HCT116 (cell line): ENCODE data around the gene C17orf67. TPM values are rescaled to one million over a fixed set of nuclear protein-coding genes. Genes with fewer than 3 reads are reported as not detected.

Experiments
- ATAC-seq: fragments of 200-7000 bp; cut with Tn5 transposase; 2 replicates; pipeline ENCODE4 v1.9.1; 2020; ENCODE audit warnings: mild to moderate bottlenecking, moderate library complexity
- BruUV-seq: library from RNA; stranded (reverse); fragments of 400-500 nt; replicated peaks from 2 replicates; lab custom pipeline; 2021; lab: Mats Ljungman, UMichigan
- CTCF ChIA-PET: fragments of 300-600 bp; sonication (Branson Sonifier 250); formaldehyde crosslinking; loops from one replicate; lab custom pipeline; 2021; ENCODE audit warnings: antibody characterized with exemption; lab: Charles Lee
- POLR2A ChIA-PET: fragments of 300-600, 350-600 bp; sonication (Branson Sonifier 250); formaldehyde crosslinking; loops from one replicate; lab custom pipeline; 2021; ENCODE audit warnings: antibody characterized with exemption; lab: Charles Lee
- RAD21 ChIA-PET, 2 experiments: fragments of 300-600 bp; sonication (Branson Sonifier 250); formaldehyde crosslinking; loops; one replicate each; lab custom pipeline; 2023; ENCODE audit warnings: low total read pairs in 2 of 2; ENCODE audit not compliant: uncharacterized antibody in 2 of 2, unreplicated experiment in 2 of 2, low non-redundant PET in 1 of 2; lab: Charles Lee
- DNase-seq: peaks from one replicate; pipeline ENCODE4 v3.0.0-alpha.2; 2010; ENCODE audit warnings: low read depth, low spot score
- H2AFZ ChIP-seq: fragments of 200-600 bp; shearing (Covaris generic), sonication (generic); 2 replicates; pipeline ENCODE4 v1.6.1; 2017; ENCODE audit warnings: low read depth, mixed run types, mixed read lengths, antibody characterized with exemption, low read length; ENCODE audit not compliant: poor library complexity, severe bottlenecking
- H3K27ac ChIP-seq: 2 replicates; pipeline ENCODE4 v1.5.1; 2012; ENCODE audit warnings: low read depth, low read length
- H3K27me3 ChIP-seq: fragments of 200-600 bp; sonication (generic); 2 replicates; pipeline ENCODE4 v1.6.1; 2016; ENCODE audit warnings: mixed run types, low read length, mixed read lengths; ENCODE audit not compliant: insufficient read depth
- H3K36me3 ChIP-seq, 2 experiments: fragments of 200-500 bp in 1 of 2; fragments of 200-600 bp in 1 of 2; sonication (Bioruptor generic) in 1 of 2; sonication (generic) in 1 of 2; 2 replicates each; pipeline versions ENCODE4 v1.5.1 to v1.6.1; 2014 to 2016; ENCODE audit warnings: low read length in 2 of 2, inconsistent platforms in 1 of 2, mixed read lengths in 1 of 2, mixed run types in 1 of 2; ENCODE audit not compliant: insufficient read depth in 2 of 2, control insufficient read depth in 1 of 2
- H3K4me1 ChIP-seq, 2 experiments: fragments of 200-600 bp in 1 of 2; sonication (generic) in 1 of 2; 2 replicates each; pipeline versions ENCODE4 v1.5.1 to v1.6.1; 2012 to 2017; ENCODE audit warnings: low read length in 2 of 2, inconsistent platforms in 1 of 2, mild to moderate bottlenecking in 1 of 2, mixed read lengths in 1 of 2, mixed run types in 1 of 2, moderate library complexity in 1 of 2; ENCODE audit not compliant: insufficient read depth in 2 of 2, control insufficient read depth in 1 of 2
- H3K4me2 ChIP-seq: fragments of 200-600 bp; sonication (generic); 2 replicates; pipeline ENCODE4 v1.6.1; 2017; ENCODE audit warnings: mixed run types, low read length, mixed read lengths
- H3K4me3 ChIP-seq, 2 experiments: fragments of 200-600 bp in 1 of 2; sonication (generic) in 1 of 2; replicated peaks in 1 of 2; 2 replicates each; pipeline ENCODE4 v1.5.1; 2011 to 2016; ENCODE audit warnings: low read length in 2 of 2, control low read depth in 1 of 2, low read depth in 1 of 2, mild to moderate bottlenecking in 1 of 2, mixed read lengths in 1 of 2, mixed run types in 1 of 2
- H3K79me2 ChIP-seq: fragments of 200-600 bp; sonication (generic); 2 replicates; pipeline ENCODE4 v1.6.1; 2017; ENCODE audit warnings: mild to moderate bottlenecking, mixed run types, low read length, moderate library complexity, mixed read lengths; ENCODE audit not compliant: insufficient read depth
- H3K9ac ChIP-seq: fragments of 200-600 bp; sonication (generic); 2 replicates; pipeline ENCODE4 v1.6.1; 2016; ENCODE audit warnings: low read length, mixed read lengths
- H3K9me2 ChIP-seq: fragments of 200-600 bp; sonication (generic), shearing (Covaris generic); 2 replicates; pipeline ENCODE4 v1.6.1; 2017; ENCODE audit warnings: mixed run types, mild to moderate bottlenecking, moderate library complexity; ENCODE audit not compliant: insufficient read depth
- H3K9me3 ChIP-seq, 2 experiments: fragments of 200-500 bp in 1 of 2; fragments of 200-600 bp in 1 of 2; sonication (Bioruptor generic) in 1 of 2; sonication (generic) in 1 of 2; 2 replicates each; pipeline ENCODE4 v1.6.1; 2014 to 2017; ENCODE audit warnings: low read length in 2 of 2, mixed read lengths in 2 of 2, inconsistent platforms in 1 of 2, low read depth in 1 of 2, mild to moderate bottlenecking in 1 of 2, mixed run types in 1 of 2, moderate library complexity in 1 of 2; ENCODE audit not compliant: control insufficient read depth in 1 of 2, insufficient read depth in 1 of 2
- H4K20me1 ChIP-seq: fragments of 200-600 bp; sonication (generic), shearing (Covaris generic); 2 replicates; pipeline ENCODE4 v1.6.1; 2017; ENCODE audit warnings: mixed run types, mild to moderate bottlenecking, moderate library complexity; ENCODE audit not compliant: insufficient read depth
- CBX3 ChIP-seq: IDR thresholded peaks from 2 replicates; pipeline ENCODE4 v1.6.1; 2012; ENCODE audit warnings: low read depth
- CEBPB ChIP-seq: IDR thresholded peaks from 2 replicates; pipeline ENCODE4 v1.6.1; 2012; ENCODE audit warnings: low read depth
- ELF1 ChIP-seq: IDR thresholded peaks from 2 replicates; pipeline ENCODE4 v1.6.1; 2012; ENCODE audit warnings: low read depth, borderline replicate concordance
- EZH2 ChIP-seq: fragments of 200-600 bp; sonication (generic); IDR thresholded peaks from 2 replicates; pipeline ENCODE4 v1.6.1; 2017; ENCODE audit warnings: antibody characterized with exemption, mixed run types
- EZH2phosphoT487 ChIP-seq: fragments of 200-600 bp; IDR thresholded peaks from 2 replicates; pipeline ENCODE4 v1.6.1; 2018; ENCODE audit warnings: antibody characterized with exemption, borderline replicate concordance
- FOSL1 ChIP-seq: IDR thresholded peaks from 2 replicates; pipeline ENCODE4 v1.6.1; 2012; ENCODE audit warnings: low read depth
- SP1 ChIP-seq: IDR thresholded peaks from 2 replicates; pipeline ENCODE4 v1.6.1; 2012; ENCODE audit warnings: low read depth
- SRF ChIP-seq: IDR thresholded peaks from 2 replicates; pipeline ENCODE4 v1.6.1; 2012; ENCODE audit warnings: low read depth
- TCF7L2 ChIP-seq: IDR thresholded peaks from 2 replicates; pipeline ENCODE4 v1.7.0; 2011; ENCODE audit warnings: borderline replicate concordance, inconsistent platforms; ENCODE audit not compliant: insufficient read depth, insufficient read length; ENCODE audit errors: extremely low read depth
- ZNF274 ChIP-seq: fragments of 200-500 bp; sonication (Bioruptor generic); IDR thresholded peaks from 2 replicates; pipeline ENCODE4 v1.6.1; 2014; ENCODE audit warnings: mild to moderate bottlenecking, low read depth, low read length, inconsistent platforms
- intact Hi-C: fragments of 100-400 bp; cut with micrococcal nuclease; formaldehyde crosslinking; loops from 2 replicates; pipeline ENCODE4 v1.10.0; 2022
- total RNA-seq: library from RNA; stranded (reverse); gene quantifications from one replicate; pipeline ENCODE4 v1.2.1, GENCODE V29; 2021; ENCODE audit not compliant: unreplicated experiment
- TF ChIP-seq, protein P1 (sequence below): IDR thresholded peaks from 2 replicates; pipeline ENCODE4 v1.6.1; 2012
- TF ChIP-seq, protein P2 (sequence below), 3 experiments: fragments of 200-600 bp in 1 of 3; sonication (generic) in 1 of 3; IDR thresholded peaks in 2 of 3; conservative IDR thresholded peaks in 1 of 3; 2 replicates each; pipeline ENCODE4 v1.5.1; 2012 to 2017; ENCODE audit warnings: low read depth in 2 of 3, low read length in 2 of 3, antibody characterized with exemption in 1 of 3, borderline replicate concordance in 1 of 3, control low read depth in 1 of 3, mild to moderate bottlenecking in 1 of 3, mixed read lengths in 1 of 3, mixed run types in 1 of 3, moderate library complexity in 1 of 3; ENCODE audit not compliant: insufficient read depth in 1 of 3
- TF ChIP-seq, protein P3 (sequence below): IDR thresholded peaks from 2 replicates; pipeline ENCODE4 v1.6.1; 2012
- TF ChIP-seq, protein P4 (sequence below): IDR thresholded peaks from 2 replicates; pipeline ENCODE4 v1.6.1; 2011; ENCODE audit warnings: mild to moderate bottlenecking, low read length, moderate library complexity; ENCODE audit not compliant: insufficient replicate concordance; ENCODE audit errors: extremely low read depth
- TF ChIP-seq, protein P5 (sequence below): IDR thresholded peaks from 2 replicates; pipeline ENCODE4 v1.6.1; 2012; ENCODE audit warnings: low read depth

C17orf67 gene
- total RNA-seq, 1 experiment from 2014 or later = 0.84 TPM

DNA sequence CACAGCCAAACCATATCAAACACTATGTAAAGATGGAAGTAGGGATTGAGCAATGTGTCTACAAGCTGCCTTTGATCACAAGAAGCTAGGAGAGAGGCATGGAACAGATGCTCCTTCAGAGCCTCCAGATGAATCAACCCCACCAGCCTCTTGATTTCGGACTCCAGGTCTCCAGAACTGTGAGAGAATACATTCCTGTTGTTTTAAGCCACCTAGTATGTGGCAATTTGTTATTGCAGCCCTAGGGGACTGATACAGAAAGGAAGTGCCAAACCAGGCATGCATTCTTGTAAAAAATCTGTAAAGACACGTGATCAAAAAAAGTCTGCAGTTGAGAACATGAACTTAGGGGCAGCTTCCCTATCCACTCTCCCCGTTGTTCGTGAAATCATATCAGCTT is 91.1 kb downstream of the C17orf67 start:
- Histone ChIP-seq H3K36me3 (no peaks in the 10 kb centered on the region), H3K27me3 (peaks cover 26% of the 10 kb centered on the region), H3K4me1 (no peaks in the 10 kb centered on the region), H3K9me2 (no peaks in the 10 kb centered on the region), H3K27ac (no peak overlapping the region), H3K79me2 (no peaks in the 10 kb centered on the region), H3K9me3 (no peaks in the 10 kb centered on the region; a peak in 1 of 4 replicates), H3K4me3 (no peak overlapping the region), H4K20me1 (no peaks in the 10 kb centered on the region), H3K9ac (no peak overlapping the region)
- ChIA-PET POLR2A (no interaction called here), CTCF (interaction anchor here (0.9 kb wide), 1 partner anchor 37 kb away, joined by 3 read pairs; no protein-coding TSS in a partner anchor), RAD21 (no interaction called here)
- ATAC-seq = no peak
- no TSS peak for BruUV-seq
- intact Hi-C loops = no loop called here
- TF ChIP-seq, protein P1, sequence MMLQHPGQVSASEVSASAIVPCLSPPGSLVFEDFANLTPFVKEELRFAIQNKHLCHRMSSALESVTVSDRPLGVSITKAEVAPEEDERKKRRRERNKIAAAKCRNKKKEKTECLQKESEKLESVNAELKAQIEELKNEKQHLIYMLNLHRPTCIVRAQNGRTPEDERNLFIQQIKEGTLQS = no peak
- TF ChIP-seq CBX3 (no peak), EZH2phosphoT487 (no peak), ZNF274 (no peak), CEBPB (no peak), FOSL1 (no peak), ELF1 (no peak), EZH2 (no peak), SP1 (no peak), SRF (no peak), TCF7L2 (no peak)
- TF ChIP-seq, protein P2, sequence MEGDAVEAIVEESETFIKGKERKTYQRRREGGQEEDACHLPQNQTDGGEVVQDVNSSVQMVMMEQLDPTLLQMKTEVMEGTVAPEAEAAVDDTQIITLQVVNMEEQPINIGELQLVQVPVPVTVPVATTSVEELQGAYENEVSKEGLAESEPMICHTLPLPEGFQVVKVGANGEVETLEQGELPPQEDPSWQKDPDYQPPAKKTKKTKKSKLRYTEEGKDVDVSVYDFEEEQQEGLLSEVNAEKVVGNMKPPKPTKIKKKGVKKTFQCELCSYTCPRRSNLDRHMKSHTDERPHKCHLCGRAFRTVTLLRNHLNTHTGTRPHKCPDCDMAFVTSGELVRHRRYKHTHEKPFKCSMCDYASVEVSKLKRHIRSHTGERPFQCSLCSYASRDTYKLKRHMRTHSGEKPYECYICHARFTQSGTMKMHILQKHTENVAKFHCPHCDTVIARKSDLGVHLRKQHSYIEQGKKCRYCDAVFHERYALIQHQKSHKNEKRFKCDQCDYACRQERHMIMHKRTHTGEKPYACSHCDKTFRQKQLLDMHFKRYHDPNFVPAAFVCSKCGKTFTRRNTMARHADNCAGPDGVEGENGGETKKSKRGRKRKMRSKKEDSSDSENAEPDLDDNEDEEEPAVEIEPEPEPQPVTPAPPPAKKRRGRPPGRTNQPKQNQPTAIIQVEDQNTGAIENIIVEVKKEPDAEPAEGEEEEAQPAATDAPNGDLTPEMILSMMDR (IDR thresholded peaks at IDR 0.05 in 2 of 3, conservative IDR thresholded peaks at IDR 0.05 in 1 of 3; ENCODE audit: borderline replicate concordance in 1 of 3, insufficient read depth in 1 of 3, low read depth in 2 of 3, low read length in 2 of 3) = no peak
- TF ChIP-seq, protein P3, sequence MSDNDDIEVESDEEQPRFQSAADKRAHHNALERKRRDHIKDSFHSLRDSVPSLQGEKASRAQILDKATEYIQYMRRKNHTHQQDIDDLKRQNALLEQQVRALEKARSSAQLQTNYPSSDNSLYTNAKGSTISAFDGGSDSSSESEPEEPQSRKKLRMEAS = no peak
- TF ChIP-seq, protein P4, sequence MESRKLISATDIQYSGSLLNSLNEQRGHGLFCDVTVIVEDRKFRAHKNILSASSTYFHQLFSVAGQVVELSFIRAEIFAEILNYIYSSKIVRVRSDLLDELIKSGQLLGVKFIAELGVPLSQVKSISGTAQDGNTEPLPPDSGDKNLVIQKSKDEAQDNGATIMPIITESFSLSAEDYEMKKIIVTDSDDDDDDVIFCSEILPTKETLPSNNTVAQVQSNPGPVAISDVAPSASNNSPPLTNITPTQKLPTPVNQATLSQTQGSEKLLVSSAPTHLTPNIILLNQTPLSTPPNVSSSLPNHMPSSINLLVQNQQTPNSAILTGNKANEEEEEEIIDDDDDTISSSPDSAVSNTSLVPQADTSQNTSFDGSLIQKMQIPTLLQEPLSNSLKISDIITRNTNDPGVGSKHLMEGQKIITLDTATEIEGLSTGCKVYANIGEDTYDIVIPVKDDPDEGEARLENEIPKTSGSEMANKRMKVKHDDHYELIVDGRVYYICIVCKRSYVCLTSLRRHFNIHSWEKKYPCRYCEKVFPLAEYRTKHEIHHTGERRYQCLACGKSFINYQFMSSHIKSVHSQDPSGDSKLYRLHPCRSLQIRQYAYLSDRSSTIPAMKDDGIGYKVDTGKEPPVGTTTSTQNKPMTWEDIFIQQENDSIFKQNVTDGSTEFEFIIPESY = no peak
- TF ChIP-seq, protein P5, sequence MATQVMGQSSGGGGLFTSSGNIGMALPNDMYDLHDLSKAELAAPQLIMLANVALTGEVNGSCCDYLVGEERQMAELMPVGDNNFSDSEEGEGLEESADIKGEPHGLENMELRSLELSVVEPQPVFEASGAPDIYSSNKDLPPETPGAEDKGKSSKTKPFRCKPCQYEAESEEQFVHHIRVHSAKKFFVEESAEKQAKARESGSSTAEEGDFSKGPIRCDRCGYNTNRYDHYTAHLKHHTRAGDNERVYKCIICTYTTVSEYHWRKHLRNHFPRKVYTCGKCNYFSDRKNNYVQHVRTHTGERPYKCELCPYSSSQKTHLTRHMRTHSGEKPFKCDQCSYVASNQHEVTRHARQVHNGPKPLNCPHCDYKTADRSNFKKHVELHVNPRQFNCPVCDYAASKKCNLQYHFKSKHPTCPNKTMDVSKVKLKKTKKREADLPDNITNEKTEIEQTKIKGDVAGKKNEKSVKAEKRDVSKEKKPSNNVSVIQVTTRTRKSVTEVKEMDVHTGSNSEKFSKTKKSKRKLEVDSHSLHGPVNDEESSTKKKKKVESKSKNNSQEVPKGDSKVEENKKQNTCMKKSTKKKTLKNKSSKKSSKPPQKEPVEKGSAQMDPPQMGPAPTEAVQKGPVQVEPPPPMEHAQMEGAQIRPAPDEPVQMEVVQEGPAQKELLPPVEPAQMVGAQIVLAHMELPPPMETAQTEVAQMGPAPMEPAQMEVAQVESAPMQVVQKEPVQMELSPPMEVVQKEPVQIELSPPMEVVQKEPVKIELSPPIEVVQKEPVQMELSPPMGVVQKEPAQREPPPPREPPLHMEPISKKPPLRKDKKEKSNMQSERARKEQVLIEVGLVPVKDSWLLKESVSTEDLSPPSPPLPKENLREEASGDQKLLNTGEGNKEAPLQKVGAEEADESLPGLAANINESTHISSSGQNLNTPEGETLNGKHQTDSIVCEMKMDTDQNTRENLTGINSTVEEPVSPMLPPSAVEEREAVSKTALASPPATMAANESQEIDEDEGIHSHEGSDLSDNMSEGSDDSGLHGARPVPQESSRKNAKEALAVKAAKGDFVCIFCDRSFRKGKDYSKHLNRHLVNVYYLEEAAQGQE = no peak
- TF ChIP-seq, all 23 proteins: peak for 0
- Histone ChIP-seq H2AFZ (no peak overlapping the region), H3K4me2 (no peak overlapping the region)
- DNase-seq = no peak
